Measurements from ENCODE around the gene EEA1.

EEA1 gene

DNA sequence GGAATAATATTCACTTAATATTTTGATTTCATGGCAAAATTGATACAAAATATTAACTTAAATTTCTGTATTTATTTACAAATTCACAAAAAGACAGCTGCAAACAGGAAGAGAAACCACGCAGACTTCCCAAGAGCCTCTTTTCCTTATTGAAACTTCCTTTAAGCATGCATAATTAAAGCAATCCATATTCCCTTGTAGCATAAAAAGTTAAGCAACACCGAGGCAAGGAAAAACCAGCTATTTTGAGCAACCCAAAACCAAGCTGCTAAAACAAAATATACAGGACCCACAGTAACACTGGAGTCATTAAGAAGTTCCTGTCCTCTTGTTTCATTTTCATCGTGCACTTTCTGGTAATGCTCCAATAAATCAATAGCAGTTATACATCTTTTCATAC, 58.0 kb downstream of the EEA1 start (continued):
- TF ChIP-seq REPIN1 (tag by site-specific recombination; IDR thresholded peaks at IDR 0.05; ENCODE audit: low read depth): no peak
- TF ChIP-seq ZNF530 (tag by site-specific recombination; IDR thresholded peaks at IDR 0.05; ENCODE audit: low read depth): no peak
- no peak for TF ChIP-seq ZNF792 (tag by site-specific recombination; IDR thresholded peaks at IDR 0.05)
- TF ChIP-seq, protein P1, sequence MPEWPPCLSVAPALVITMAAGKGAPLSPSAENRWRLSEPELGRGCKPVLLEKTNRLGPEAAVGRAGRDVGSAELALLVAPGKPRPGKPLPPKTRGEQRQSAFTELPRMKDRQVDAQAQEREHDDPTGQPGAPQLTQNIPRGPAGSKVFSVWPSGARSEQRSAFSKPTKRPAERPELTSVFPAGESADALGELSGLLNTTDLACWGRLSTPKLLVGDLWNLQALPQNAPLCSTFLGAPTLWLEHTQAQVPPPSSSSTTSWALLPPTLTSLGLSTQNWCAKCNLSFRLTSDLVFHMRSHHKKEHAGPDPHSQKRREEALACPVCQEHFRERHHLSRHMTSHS (tag by site-specific recombination; IDR thresholded peaks at IDR 0.05): no peak
- no peak for TF ChIP-seq ZNF133 (tag by site-specific recombination; IDR thresholded peaks at IDR 0.05)
- TF ChIP-seq ZNF292 (tag by site-specific recombination; IDR thresholded peaks at IDR 0.05; ENCODE audit: borderline replicate concordance, low read depth): no peak
- TF ChIP-seq TRIM28 (IDR thresholded peaks at IDR 0.05; ENCODE audit: borderline replicate concordance, low read length): no peak
- TF ChIP-seq ZNF132 (tag by site-specific recombination; IDR thresholded peaks at IDR 0.05; ENCODE audit: borderline replicate concordance): no peak
- TF ChIP-seq SCRT2 (tag by site-specific recombination; IDR thresholded peaks at IDR 0.05): no peak
- TF ChIP-seq PRDM1 (tag by site-specific recombination; IDR thresholded peaks at IDR 0.05): no peak
- TF ChIP-seq ZNF548 (tag by site-specific recombination; IDR thresholded peaks at IDR 0.05): no peak
- TF ChIP-seq, protein P2, sequence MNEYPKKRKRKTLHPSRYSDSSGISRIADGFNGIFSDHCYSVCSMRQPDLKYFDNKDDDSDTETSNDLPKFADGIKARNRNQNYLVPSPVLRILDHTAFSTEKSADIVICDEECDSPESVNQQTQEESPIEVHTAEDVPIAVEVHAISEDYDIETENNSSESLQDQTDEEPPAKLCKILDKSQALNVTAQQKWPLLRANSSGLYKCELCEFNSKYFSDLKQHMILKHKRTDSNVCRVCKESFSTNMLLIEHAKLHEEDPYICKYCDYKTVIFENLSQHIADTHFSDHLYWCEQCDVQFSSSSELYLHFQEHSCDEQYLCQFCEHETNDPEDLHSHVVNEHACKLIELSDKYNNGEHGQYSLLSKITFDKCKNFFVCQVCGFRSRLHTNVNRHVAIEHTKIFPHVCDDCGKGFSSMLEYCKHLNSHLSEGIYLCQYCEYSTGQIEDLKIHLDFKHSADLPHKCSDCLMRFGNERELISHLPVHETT (tag by site-specific recombination; IDR thresholded peaks at IDR 0.05): no peak

DNA sequence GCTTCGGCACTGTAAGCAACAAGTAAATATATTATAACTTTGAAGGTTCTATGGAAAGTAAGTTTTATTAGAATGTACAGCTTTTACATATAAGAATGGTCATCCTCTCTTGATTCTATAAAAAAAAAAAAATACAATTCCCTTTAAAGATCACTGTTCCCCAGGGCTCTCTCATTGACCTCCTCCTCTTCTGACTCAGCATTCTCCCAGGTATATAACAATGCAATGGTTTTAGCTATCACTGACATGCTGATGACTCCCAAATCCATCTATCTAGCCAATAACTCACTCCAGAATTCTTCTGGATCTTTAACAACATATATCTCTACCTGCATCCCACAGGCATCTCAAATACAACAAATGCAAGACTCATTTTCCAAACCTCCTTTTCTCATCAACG, 62.7 kb downstream of the EEA1 start:
- ChIA-PET POLR2A (no interaction called here), CTCF (no interaction called here)
- Histone ChIP-seq H3K4me3 (ENCODE audit: low read depth, low read length) (no peak overlapping the region), H3K36me3 (ENCODE audit: control insufficient read depth in 2 of 2, insufficient read depth in 1 of 2, low read length in 2 of 2) (peaks cover 4 to 14% of the 10 kb centered on the region in 2 experiments; a peak in 2 of 3 replicates), H3K4me1 (ENCODE audit: control insufficient read depth, insufficient read depth, low read length) (no peaks in the 10 kb centered on the region), H3K9me3 (ENCODE audit: control insufficient read depth, insufficient read depth, low read depth, low read length) (no peaks in the 10 kb centered on the region), H3K27ac (ENCODE audit: extremely low read depth, low read depth, low read length) (no peak overlapping the region)
- TF ChIP-seq, protein P3, sequence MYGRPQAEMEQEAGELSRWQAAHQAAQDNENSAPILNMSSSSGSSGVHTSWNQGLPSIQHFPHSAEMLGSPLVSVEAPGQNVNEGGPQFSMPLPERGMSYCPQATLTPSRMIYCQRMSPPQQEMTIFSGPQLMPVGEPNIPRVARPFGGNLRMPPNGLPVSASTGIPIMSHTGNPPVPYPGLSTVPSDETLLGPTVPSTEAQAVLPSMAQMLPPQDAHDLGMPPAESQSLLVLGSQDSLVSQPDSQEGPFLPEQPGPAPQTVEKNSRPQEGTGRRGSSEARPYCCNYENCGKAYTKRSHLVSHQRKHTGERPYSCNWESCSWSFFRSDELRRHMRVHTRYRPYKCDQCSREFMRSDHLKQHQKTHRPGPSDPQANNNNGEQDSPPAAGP (tag by site-specific recombination; IDR thresholded peaks at IDR 0.05): no peak
- TF ChIP-seq ZNF785 (tag by site-specific recombination; IDR thresholded peaks at IDR 0.05) (no peak), ZNF335 (tag by site-specific recombination; conservative IDR thresholded peaks at IDR 0.05) (no peak), PRDM1 (tag by site-specific recombination; IDR thresholded peaks at IDR 0.05) (no peak), ZNF830 (tag by site-specific recombination; IDR thresholded peaks at IDR 0.05; ENCODE audit: low read depth) (no peak), ZBTB20 (tag by site-specific recombination; IDR thresholded peaks at IDR 0.05) (no peak), YY1 (tag by site-specific recombination; IDR thresholded peaks at IDR 0.05) (no peak), ZNF266 (tag by site-specific recombination; IDR thresholded peaks at IDR 0.05; ENCODE audit: low read depth) (no peak), ZNF623 (tag by site-specific recombination; IDR thresholded peaks at IDR 0.05) (no peak), ZEB2 (tag by site-specific recombination; IDR thresholded peaks at IDR 0.05) (no peak), ZNF701 (tag by site-specific recombination; IDR thresholded peaks at IDR 0.05) (no peak), ZNF529 (tag by site-specific recombination; IDR thresholded peaks at IDR 0.05; ENCODE audit: insufficient replicate concordance) (no peak), ZFP3 (tag by site-specific recombination; IDR thresholded peaks at IDR 0.05; ENCODE audit: low read depth) (no peak), FEZF1 (tag by site-specific recombination; IDR thresholded peaks at IDR 0.05) (no peak), ZNF23 (tag by site-specific recombination; IDR thresholded peaks at IDR 0.05; ENCODE audit: borderline replicate concordance) (no peak)
- TF ChIP-seq, protein P4, sequence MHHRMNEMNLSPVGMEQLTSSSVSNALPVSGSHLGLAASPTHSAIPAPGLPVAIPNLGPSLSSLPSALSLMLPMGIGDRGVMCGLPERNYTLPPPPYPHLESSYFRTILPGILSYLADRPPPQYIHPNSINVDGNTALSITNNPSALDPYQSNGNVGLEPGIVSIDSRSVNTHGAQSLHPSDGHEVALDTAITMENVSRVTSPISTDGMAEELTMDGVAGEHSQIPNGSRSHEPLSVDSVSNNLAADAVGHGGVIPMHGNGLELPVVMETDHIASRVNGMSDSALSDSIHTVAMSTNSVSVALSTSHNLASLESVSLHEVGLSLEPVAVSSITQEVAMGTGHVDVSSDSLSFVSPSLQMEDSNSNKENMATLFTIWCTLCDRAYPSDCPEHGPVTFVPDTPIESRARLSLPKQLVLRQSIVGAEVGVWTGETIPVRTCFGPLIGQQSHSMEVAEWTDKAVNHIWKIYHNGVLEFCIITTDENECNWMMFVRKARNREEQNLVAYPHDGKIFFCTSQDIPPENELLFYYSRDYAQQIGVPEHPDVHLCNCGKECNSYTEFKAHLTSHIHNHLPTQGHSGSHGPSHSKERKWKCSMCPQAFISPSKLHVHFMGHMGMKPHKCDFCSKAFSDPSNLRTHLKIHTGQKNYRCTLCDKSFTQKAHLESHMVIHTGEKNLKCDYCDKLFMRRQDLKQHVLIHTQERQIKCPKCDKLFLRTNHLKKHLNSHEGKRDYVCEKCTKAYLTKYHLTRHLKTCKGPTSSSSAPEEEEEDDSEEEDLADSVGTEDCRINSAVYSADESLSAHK (tag by site-specific recombination; IDR thresholded peaks at IDR 0.05): no peak

Measured in HEK293 (cell line).